Gastroesophageal sphincter (tissue), 3 donors: ENCODE results near the gene CYP46A1.

Experiments used
- EP300 ChIP-seq: sonication (generic); formaldehyde crosslinking; IDR thresholded peaks from one replicate; pipeline ENCODE4 v1.6.1; 2017; ENCODE audit warnings: antibody characterized with exemption, mild to moderate bottlenecking
- POLR2A ChIP-seq, 2 donors: fragments of 450-650 bp; IDR thresholded peaks; one replicate each; pipeline ENCODE4 v1.6.1; 2017; ENCODE audit warnings: antibody characterized with exemption in 2 of 2, mild to moderate bottlenecking in 2 of 2, moderate library complexity in 1 of 2
- POLR2AphosphoS5 ChIP-seq: sonication (generic); formaldehyde crosslinking; IDR thresholded peaks from one replicate; pipeline ENCODE4 v1.6.1; 2017; ENCODE audit warnings: antibody characterized with exemption
- TF ChIP-seq, protein P1 (sequence below), 4 experiments: fragments of 200-600 bp in 2 of 4; fragments of 450-650 bp in 2 of 4; sonication (generic) in 1 of 4; IDR thresholded peaks; one replicate each; pipeline ENCODE4 v1.5.1; 2017 to 2019; ENCODE audit warnings: antibody characterized with exemption in 4 of 4, mild to moderate bottlenecking in 2 of 4, moderate library complexity in 2 of 4

DNA sequence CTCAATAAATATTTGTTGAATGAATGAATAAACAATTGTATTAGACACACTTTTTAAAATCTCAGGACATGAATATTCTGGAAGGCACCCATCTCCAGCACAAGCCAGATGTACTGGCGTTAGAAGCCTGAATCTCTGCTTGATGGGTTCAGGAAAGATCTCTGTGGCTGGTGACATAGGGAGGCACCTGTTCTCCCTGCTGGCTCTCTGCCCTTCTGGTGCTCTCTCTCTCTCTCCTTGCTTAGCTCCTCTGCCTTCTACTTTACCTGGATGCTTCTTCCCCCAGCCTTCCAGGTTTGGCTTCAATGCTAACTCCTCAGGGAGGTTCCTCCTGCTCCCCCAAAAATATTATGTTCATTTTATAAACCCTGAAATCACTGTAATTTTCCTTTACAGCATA lies 1.5 kb downstream of the CYP46A1 start:
- TF ChIP-seq, protein P1, sequence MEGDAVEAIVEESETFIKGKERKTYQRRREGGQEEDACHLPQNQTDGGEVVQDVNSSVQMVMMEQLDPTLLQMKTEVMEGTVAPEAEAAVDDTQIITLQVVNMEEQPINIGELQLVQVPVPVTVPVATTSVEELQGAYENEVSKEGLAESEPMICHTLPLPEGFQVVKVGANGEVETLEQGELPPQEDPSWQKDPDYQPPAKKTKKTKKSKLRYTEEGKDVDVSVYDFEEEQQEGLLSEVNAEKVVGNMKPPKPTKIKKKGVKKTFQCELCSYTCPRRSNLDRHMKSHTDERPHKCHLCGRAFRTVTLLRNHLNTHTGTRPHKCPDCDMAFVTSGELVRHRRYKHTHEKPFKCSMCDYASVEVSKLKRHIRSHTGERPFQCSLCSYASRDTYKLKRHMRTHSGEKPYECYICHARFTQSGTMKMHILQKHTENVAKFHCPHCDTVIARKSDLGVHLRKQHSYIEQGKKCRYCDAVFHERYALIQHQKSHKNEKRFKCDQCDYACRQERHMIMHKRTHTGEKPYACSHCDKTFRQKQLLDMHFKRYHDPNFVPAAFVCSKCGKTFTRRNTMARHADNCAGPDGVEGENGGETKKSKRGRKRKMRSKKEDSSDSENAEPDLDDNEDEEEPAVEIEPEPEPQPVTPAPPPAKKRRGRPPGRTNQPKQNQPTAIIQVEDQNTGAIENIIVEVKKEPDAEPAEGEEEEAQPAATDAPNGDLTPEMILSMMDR (IDR thresholded peaks at IDR 0.05) = no peak
- TF ChIP-seq POLR2A (IDR thresholded peaks at IDR 0.05) = no peak
- no peak for TF ChIP-seq POLR2AphosphoS5
- TF ChIP-seq EP300 = no peak
